ENCODE results near the gene SLC39A7.
"Not testable (repeated sequence)": the region's sequence is repeated elsewhere in the genome, so short reads cannot be mapped to it uniquely, and the experiment has no call there.

SLC39A7 gene

DNA sequence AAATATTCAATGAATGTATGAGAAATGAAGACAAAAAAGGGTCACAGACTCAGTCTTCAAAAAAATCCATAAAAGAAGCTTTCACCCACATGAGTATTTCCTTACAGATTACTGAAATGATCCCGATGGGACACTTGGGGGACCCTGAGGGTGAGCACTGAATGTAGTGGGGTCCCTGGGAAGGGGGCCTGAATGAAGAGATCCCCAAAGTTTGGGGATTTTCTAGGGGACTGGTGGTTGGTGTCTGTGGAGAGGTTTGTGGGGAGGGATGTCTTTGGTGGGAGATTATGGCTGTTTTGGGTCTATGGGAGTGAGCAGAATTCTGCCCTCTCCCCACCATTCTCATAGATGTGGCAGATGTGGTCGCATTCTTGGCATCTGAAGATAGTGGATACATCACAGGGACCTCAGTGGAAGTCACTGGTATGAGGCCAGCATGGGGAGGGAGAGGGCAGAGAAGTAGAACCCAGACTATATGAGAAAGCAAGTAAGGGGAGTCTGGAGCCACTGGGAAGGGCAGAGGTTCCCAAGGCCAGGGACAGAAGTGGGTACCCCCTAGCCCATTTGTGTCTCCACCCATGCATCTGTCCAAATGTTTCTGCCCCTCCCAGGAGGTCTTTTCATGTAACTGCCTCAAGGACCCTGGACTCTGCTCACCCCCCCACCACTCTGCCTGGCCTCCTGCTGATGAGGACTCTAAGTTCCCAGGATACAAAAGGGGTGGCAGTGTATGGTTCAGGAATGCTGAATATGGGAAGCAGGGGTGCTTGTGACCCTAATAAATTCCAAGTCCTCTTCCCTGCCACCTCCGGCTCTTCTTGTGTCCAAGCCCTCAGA lies 5.6 kb downstream of the SLC39A7 start:
- DNase-seq, result no peak

GRCh38 chr6:33206864-33207551 lies 6.3 kb downstream of the SLC39A7 start:
- DNase-seq, result no peak

- no peak for DNase-seq
Observed at GRCh38 chr6:33207552-33208090, 7.0 kb downstream of the SLC39A7 start.

DNA sequence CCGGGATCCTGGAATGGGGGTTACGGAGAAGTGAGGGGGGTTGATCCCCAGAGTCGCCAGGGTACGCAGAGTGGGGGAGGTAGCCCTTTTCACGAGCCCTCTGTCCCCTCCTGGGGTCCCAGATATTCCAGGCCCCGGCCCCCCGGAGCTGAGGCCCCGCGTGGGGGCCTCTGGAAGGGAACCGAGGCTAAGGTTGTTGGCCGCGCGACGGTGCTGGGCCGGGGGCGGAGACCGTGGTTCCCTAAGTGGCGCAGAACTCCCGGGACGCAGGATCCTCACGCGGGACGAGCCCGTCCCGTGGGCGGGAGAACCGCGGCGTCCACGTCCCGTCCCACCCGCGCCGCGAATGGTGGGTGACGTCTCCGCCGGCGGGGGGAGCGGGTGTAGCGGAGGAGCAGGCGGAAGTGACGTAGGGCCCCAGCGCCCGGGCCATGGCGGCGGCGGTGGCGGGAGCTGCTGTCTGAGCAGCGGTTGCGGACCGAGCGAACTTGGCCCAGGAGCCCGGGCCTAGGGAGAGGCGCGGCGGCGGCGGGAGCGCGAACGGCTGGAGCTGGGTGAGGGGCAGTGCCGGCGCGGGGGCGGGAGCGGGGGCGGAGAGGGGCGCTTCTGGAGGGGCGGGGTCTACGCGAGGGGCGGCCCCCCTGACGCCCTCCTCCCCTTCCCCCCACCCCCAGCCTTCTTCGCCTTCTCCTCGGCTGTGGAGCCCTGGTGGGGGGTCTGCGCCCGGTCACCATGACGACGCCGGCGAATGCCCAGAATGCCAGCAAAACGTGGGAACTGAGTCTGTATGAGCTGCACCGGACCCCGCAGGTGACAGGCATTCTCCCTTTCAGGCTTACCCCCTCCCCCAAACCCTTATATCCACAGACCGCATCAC lies 7.7 kb downstream of the SLC39A7 start, which contains the start of gene RING1:
RING1 (plus strand) TSS at position 410 of the 877 bp plus-strand sequence; CDS start at position 733, 323 bp downstream.
- DNase-seq, result peak in 1 of 2 experiments; percentile 12

DNA sequence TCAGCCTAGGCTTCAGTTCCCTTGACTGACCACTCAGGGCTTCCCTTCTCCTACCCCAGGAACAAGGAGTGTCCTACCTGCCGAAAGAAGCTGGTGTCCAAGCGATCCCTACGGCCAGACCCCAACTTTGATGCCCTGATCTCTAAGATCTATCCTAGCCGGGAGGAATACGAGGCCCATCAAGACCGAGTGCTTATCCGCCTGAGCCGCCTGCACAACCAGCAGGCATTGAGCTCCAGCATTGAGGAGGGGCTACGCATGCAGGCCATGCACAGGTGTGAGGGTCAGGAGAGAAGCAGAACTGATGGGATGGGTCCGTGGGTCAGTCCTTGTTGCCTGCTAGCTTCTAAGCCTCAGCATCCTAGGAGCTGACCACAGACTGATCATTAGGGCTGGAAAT lies 9.2 kb downstream of the SLC39A7 start:
- no peak for DNase-seq

DNA sequence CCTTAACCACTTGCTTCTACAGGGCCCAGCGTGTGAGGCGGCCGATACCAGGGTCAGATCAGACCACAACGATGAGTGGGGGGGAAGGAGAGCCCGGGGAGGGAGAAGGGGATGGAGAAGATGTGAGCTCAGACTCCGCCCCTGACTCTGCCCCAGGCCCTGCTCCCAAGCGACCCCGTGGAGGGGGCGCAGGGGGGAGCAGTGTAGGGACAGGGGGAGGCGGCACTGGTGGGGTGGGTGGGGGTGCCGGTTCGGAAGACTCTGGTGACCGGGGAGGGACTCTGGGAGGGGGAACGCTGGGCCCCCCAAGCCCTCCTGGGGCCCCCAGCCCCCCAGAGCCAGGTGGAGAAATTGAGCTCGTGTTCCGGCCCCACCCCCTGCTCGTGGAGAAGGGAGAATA lies 10.5 kb downstream of the SLC39A7 start:
- DNase-seq, result no peak

- DNase-seq, result no peak
Observed at GRCh38 chr6:33211666-33212422, 11.2 kb downstream of the SLC39A7 start.

- no peak for DNase-seq
Observed at GRCh38 chr6:33212857-33213165, 12.1 kb downstream of the SLC39A7 start.

DNA sequence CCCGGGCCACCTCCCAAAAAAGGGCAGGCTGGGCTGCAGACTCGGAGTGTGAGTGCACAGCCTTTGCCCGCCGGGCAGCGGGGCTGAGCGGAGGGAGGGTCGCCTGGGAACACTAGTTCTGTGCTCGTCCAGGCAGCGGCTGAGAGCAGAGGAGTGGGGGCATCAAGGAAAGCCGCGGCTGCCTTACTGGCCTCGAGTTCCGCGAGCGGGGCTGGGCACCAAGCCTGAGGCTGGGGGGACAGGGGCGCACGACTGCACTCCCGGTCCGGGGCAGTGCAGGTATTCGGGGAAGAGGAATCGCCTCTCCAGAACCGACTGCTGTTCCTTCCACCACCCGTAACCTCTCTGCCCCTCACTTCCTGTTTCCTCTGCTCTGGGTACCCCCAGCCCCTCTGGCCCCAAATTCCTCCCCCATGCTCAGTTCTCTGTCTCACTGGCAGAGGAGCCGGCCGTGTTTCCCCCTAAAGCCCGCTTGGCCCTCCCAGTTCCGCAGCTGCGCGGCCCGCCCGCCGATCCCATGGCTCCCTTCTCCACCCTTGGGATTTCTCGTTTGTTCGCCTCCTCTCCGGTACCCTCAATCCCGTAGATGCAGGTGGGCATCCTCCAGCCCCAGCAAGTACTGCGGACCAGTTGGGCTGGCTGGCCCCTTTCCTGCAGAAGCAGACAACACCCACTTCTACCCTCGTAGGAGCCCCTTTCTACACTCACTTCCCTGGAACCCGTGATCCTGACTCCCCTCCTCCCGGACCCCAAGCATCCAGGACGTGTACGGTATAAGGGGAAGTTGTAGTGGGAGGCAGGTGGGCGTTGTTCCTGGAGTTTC lies 12.7 kb downstream of the SLC39A7 start:
- DNase-seq, result no peak

GRCh38 chr6:33213989-33214335 lies 13.3 kb downstream of the SLC39A7 start:
- no peak for DNase-seq

DNA sequence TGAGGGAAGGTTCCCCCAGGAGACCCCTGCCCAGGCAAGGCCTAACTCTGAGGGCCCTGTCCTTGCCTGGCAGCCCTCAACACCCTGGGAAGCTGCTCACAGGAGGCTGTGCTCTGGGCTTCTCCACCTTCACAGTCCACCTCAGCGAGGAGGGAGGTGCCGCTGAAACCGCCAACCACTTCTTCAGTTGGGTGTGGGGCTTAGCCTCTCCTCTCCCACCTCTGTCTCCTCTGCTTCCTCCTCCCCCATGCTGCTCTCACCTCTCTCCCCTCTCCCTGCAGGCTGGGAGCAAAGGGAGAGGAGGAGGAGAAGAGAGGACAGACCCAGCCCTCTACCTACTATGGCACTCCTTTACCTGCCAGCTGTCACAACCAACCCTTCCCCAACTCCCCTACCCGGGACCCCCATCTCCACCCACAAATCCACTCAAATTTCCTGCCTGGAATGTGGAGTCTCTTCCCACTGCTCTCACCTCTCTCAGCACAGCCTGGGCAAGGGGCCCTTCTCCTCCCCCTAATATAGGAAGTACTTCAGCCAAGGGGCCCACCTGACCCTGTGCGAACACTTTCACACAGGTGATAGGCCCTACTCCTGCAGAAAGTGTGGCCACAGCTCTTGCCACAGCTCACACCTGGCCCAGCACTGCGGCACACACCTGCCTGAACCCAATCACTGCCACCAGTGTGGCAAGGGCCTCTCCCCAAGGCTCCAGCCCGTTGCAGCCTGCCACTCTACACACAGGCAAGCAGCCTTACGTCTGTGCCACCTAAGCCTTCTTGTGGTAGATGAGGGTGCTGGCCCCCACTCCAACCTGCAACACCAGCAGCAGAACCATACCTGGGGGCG lies 14.8 kb downstream of the SLC39A7 start:
- DNase-seq, result no peak

DNA sequence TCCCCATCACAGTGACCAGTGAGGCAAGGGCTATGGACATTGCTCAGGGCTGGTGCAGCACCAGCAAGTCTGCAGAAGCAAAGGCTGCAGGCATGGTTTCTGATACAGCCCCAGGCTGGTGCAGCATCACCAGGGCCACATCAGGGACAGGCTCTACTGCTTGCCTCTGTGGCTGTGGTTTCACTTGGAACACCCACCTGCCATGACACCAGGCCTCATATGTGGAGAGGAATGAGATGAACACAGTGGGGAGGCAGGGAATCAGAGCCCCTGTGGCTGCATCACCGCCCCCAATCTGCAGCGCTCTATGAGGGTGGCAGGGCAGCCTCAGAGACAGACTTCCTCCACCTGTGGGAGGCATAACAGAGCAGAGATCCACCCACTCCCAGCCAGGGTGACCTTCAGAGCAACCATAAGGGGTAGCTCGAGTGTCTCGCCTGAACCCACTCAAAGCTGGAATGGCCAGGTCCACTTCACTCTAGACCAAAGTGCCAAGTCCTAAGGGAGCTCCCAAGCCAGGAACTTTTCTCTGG lies 15.5 kb downstream of the SLC39A7 start:
- no peak for DNase-seq

GRCh38 chr6:33217246-33217645 lies 16.6 kb downstream of the SLC39A7 start:
- DNase-seq, result no peak

DNA sequence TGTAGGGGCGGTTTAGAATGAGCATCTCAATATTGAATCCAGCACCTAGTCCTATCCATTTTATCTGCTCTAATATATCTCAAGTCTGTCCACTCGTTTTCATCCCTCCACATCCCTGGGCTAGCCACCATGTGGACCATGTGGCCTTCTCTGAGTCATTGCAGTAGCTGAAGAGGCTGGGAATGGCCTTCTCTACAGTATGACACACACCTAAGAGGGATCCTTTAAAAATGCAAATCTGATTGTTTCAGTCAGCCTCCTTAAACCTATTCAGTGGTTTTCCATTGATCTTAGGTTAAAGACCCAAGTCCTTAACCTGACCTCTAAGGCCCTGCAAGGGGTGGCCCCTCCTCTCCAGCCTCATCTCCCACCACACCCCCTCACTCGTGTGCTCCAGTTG lies 17.0 kb downstream of the SLC39A7 start:
- no peak for DNase-seq

- DNase-seq, result not testable (repeated sequence)
Observed at GRCh38 chr6:33226503-33227120, 25.9 kb downstream of the SLC39A7 start.

GRCh38 chr6:33235221-33235634 lies 34.6 kb downstream of the SLC39A7 start:
- no peak for DNase-seq

DNA sequence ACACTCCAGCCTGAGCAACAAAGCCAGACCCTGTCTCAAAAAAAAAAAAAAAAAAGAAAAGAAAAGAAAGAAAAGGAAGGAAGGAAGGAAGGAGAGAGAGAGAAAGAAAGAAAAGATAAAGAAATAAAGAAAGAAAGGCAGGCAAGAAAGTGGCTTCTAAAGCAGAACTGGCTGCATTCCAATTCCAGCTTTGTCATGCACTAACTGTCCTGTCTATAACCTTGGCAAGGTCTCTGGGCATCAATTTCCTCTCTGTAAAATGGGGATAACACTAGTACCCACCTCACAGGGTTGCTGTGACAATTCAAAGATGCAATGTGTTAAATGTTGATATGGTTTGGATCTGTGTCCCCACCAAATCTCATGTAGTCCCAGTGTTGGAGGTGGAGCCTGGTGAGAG lies 35.7 kb downstream of the SLC39A7 start:
- no peak for DNase-seq

GRCh38 chr6:33236852-33237251 lies 36.2 kb downstream of the SLC39A7 start:
- DNase-seq, result no peak

DNA sequence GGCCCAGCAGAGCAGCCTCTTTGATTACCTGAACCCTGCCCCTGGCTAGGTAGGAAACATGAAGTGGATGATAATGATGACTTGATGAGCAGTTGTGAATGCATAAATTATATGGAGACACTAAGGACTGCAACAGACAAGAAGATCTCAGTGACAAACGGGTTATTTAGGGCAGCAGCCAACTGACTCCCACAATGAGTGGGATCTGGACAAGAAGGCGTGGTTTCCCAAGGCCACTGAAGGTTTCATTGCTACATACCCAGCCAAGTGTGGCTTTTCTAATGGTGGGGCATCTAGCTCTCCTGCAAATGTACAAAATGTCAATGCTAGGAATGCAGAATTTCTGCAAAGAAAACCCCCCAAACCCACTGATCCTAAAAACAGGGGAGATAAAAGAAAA lies 37.1 kb downstream of the SLC39A7 start:
- no peak for DNase-seq

DNA sequence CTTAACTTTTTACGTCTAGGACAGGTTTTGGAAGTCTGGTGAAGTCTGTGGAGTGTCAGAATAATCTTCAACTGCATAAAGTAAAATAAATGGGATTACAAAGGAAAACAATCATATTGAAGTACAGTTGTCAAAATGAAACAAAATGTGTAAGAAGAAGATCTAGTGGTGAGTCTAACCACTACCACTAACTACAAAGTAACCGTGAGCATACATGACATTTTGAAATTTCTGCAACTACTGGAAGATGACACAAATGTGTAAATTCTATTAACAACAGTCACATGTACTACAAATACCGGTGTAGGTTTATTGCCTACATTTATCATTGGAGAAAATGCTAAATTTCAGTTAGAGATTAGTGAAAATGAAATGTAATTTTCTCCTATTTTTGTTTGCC lies 41.3 kb downstream of the SLC39A7 start:
- no peak for DNase-seq

Data from cerebellar nuclear complex (tissue), 1 donor.